Liver (tissue), 9 donors: ENCODE results near the gene FOXS1. TPM values are rescaled to one million over a fixed set of nuclear protein-coding genes. Genes with fewer than 3 reads are reported as not detected.

Experiments used
- DNase-seq: peaks from one replicate; pipeline ENCODE4 v3.0.0-alpha.2; 2017; ENCODE audit warnings: low spot score
- H3K27ac ChIP-seq, 2 donors: one replicate each; pipeline ENCODE4 v1.7.0; 2013; ENCODE audit warnings: inconsistent platforms in 2 of 2, low read length in 2 of 2, control low read depth in 1 of 2, low read depth in 1 of 2, mild to moderate bottlenecking in 1 of 2
- H3K27me3 ChIP-seq, 4 donors: one replicate each; pipeline versions ENCODE4 v1.6.1 to v1.7.0; 2013; ENCODE audit warnings: low read length in 3 of 4, inconsistent platforms in 1 of 4, mild to moderate bottlenecking in 1 of 4, moderate library complexity in 1 of 4; ENCODE audit not compliant: control insufficient read depth in 4 of 4, insufficient read depth in 4 of 4
- H3K36me3 ChIP-seq, 4 donors: one replicate each; pipeline versions ENCODE4 v1.6.1 to v1.7.0; 2013; ENCODE audit warnings: low read length in 3 of 4, mild to moderate bottlenecking in 3 of 4, low read depth in 1 of 4, moderate library complexity in 1 of 4; ENCODE audit not compliant: control insufficient read depth in 4 of 4, insufficient read depth in 3 of 4
- H3K4me1 ChIP-seq, 4 donors: one replicate each; pipeline versions ENCODE4 v1.6.1 to v1.7.0; 2013; ENCODE audit warnings: low read length in 3 of 4, mild to moderate bottlenecking in 3 of 4, moderate library complexity in 1 of 4; ENCODE audit not compliant: control insufficient read depth in 4 of 4, insufficient read depth in 4 of 4
- H3K4me3 ChIP-seq, 3 donors: one replicate each; pipeline versions ENCODE4 v1.6.1 to v1.7.0; 2013; ENCODE audit warnings: low read length in 3 of 3, control low read depth in 1 of 3, low read depth in 1 of 3, mild to moderate bottlenecking in 1 of 3
- H3K9ac ChIP-seq, 2 donors: one replicate each; pipeline ENCODE4 v1.7.0; 2013; ENCODE audit warnings: low read length in 2 of 2, mild to moderate bottlenecking in 2 of 2, moderate library complexity in 2 of 2, control low read depth in 1 of 2, low read depth in 1 of 2
- H3K9me3 ChIP-seq, 4 donors: one replicate each; pipeline versions ENCODE4 v1.6.1 to v1.7.0; 2013; ENCODE audit warnings: low read length in 3 of 4; ENCODE audit not compliant: control insufficient read depth in 4 of 4
- EGR1 ChIP-seq, 2 donors: IDR thresholded peaks; 2 replicates each; pipeline ENCODE4 v1.6.1; 2016 to 2018; ENCODE audit warnings: antibody characterized with exemption in 2 of 2, low read depth in 2 of 2
- FOXA1 ChIP-seq: IDR thresholded peaks from 2 replicates; pipeline ENCODE4 v1.6.1; 2016; ENCODE audit warnings: antibody characterized with exemption
- FOXA2 ChIP-seq: IDR thresholded peaks from 2 replicates; pipeline ENCODE4 v1.6.1; 2016; ENCODE audit warnings: antibody characterized with exemption
- GABPA ChIP-seq, 2 donors: IDR thresholded peaks in 1 of 2; conservative IDR thresholded peaks in 1 of 2; 2 replicates each; pipeline ENCODE4 v1.6.1; 2016; ENCODE audit warnings: antibody characterized with exemption in 2 of 2, mild to moderate bottlenecking in 1 of 2, moderate library complexity in 1 of 2
- HNF4A ChIP-seq, 2 donors: conservative IDR thresholded peaks; 2 replicates each; pipeline ENCODE4 v1.6.1; 2016; ENCODE audit warnings: antibody characterized with exemption in 2 of 2, mild to moderate bottlenecking in 2 of 2
- HNF4G ChIP-seq: IDR thresholded peaks from 2 replicates; pipeline ENCODE4 v1.6.1; 2016; ENCODE audit warnings: antibody characterized with exemption
- JUND ChIP-seq, 2 donors: IDR thresholded peaks; 2 replicates each; pipeline ENCODE4 v1.6.1; 2016; ENCODE audit warnings: antibody characterized with exemption in 2 of 2
- NR2F2 ChIP-seq: IDR thresholded peaks from 2 replicates; pipeline ENCODE4 v1.6.1; 2016; ENCODE audit warnings: antibody characterized with exemption
- RAD21 ChIP-seq, 2 donors: IDR thresholded peaks; 2 replicates each; pipeline ENCODE4 v1.6.1; 2016; ENCODE audit warnings: antibody characterized with exemption in 2 of 2, mild to moderate bottlenecking in 2 of 2
- RXRA ChIP-seq, 2 donors: IDR thresholded peaks; 2 replicates each; pipeline ENCODE4 v1.6.1; 2017 to 2018; ENCODE audit warnings: antibody characterized with exemption in 2 of 2, mild to moderate bottlenecking in 1 of 2
- SP1 ChIP-seq: IDR thresholded peaks from 2 replicates; pipeline ENCODE4 v1.6.1; 2018; ENCODE audit warnings: antibody characterized with exemption, mild to moderate bottlenecking
- TAF1 ChIP-seq: conservative IDR thresholded peaks from 2 replicates; pipeline ENCODE4 v1.6.1; 2016; ENCODE audit warnings: antibody characterized with exemption, mild to moderate bottlenecking
- YY1 ChIP-seq: IDR thresholded peaks from 2 replicates; pipeline ENCODE4 v1.6.1; 2016; ENCODE audit warnings: antibody characterized with exemption, mild to moderate bottlenecking
- WGBS: extraction: QIAGEN DNeasy Blood & Tissue Kit; methylation state at CpG from one replicate; pipeline ENCODE4 v1.1.7; 2013; 5-methylcytosine and 5-hydroxymethylcytosine counted together
- polyA plus RNA-seq, 2 donors: library from polyadenylated mRNA; stranded (reverse) in 1 of 2; unstranded in 1 of 2; fragments of 200-250 nt in 1 of 2; fragments of >200 nt in 1 of 2; fragmentation: Nextera tagmentation in 1 of 2; extraction: Ambion mirVana in 1 of 2; gene quantifications; one replicate each; pipeline versions ENCODE4 v1.2.1 to v1.2.3, GENCODE V29; 2013 to 2015
- total RNA-seq, 2 donors: library from RNA; depleted of rRNA; stranded (reverse); fragments of >200 nt; gene quantifications; one replicate each; pipeline ENCODE4 v1.2.3, GENCODE V29; 2014
- TF ChIP-seq, protein P1 (sequence below): IDR thresholded peaks from 2 replicates; pipeline ENCODE4 v1.6.1; 2016; ENCODE audit warnings: antibody characterized with exemption
- TF ChIP-seq, protein P2 (sequence below): fragments of 150-350 bp; IDR thresholded peaks from 2 replicates; pipeline ENCODE4 v1.5.1; 2017; ENCODE audit warnings: improper control_type of control experiment, low read depth, low read length; ENCODE audit not compliant: missing input control
- TF ChIP-seq, protein P3 (sequence below): IDR thresholded peaks from 2 replicates; pipeline ENCODE4 v1.6.1; 2016; ENCODE audit warnings: antibody characterized with exemption
- TF ChIP-seq, protein P4 (sequence below): IDR thresholded peaks from 2 replicates; pipeline ENCODE4 v1.6.1; 2016; ENCODE audit warnings: antibody characterized with exemption
- TF ChIP-seq, protein P5 (sequence below): IDR thresholded peaks from 2 replicates; pipeline ENCODE4 v1.6.1; 2016; ENCODE audit warnings: antibody characterized with exemption, mild to moderate bottlenecking
- donor health status: healthy.
- donor health status: healthy.
- donor health status: healthy.
- donor health status: healthy.
- donor health status: healthy.

Gene FOXS1
- total and polyA plus RNA-seq, 4 donors, result 0.21 to 0.51 (median 0.28) TPM

DNA sequence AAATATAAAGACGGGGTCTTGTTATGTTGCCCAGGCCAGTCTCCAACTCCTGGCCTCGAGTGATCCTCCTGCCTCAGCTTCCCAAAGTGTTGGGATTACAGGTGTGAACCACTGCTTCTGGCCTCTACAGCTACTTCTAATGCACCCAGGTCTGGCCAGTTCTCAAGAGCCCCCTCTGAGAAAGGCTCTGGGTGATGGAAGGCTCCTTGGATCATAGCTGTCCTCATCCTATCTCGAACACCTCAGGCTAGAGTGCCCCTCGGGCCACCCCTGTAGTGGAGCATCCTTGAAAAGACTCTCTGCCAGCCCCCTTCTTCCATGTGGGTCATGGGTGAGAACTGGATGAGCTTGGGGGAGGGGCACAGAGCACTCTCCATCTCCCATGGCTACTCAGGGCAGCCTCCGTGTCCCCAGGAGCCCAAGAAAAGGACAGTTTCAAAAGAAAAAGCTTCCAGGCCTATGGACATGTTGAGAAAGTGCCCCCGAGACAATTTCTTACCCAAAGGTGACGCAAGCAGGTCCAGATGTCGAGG lies 27.0 kb downstream of the FOXS1 start:
- no peaks in the 10 kb centered on the region for H3K27me3 ChIP-seq
- H3K4me3 ChIP-seq, result no peak overlapping the region
- WGBS, result 92% methylated on average over 8 of the region's 8 CpGs
- DNase-seq, result no peak
- H3K36me3 ChIP-seq, result no peaks in the 10 kb centered on the region
- TF ChIP-seq RAD21 (IDR thresholded peaks at IDR 0.05) (no peak), FOXA1 (no peak), TAF1 (no peak), NR2F2 (no peak), HNF4G (no peak), YY1 (no peak), RXRA (IDR thresholded peaks at IDR 0.05) (no peak), HNF4A (conservative IDR thresholded peaks at IDR 0.05) (no peak), SP1 (no peak), EGR1 (IDR thresholded peaks at IDR 0.05; ENCODE audit: low read depth in 2 of 2) (no peak), GABPA (IDR thresholded peaks at IDR 0.05 in 1 of 2, conservative IDR thresholded peaks at IDR 0.05 in 1 of 2) (no peak), JUND (IDR thresholded peaks at IDR 0.05) (no peak), FOXA2 (no peak)
- TF ChIP-seq, protein P1, sequence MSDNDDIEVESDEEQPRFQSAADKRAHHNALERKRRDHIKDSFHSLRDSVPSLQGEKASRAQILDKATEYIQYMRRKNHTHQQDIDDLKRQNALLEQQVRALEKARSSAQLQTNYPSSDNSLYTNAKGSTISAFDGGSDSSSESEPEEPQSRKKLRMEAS, result no peak
- TF ChIP-seq, protein P2, sequence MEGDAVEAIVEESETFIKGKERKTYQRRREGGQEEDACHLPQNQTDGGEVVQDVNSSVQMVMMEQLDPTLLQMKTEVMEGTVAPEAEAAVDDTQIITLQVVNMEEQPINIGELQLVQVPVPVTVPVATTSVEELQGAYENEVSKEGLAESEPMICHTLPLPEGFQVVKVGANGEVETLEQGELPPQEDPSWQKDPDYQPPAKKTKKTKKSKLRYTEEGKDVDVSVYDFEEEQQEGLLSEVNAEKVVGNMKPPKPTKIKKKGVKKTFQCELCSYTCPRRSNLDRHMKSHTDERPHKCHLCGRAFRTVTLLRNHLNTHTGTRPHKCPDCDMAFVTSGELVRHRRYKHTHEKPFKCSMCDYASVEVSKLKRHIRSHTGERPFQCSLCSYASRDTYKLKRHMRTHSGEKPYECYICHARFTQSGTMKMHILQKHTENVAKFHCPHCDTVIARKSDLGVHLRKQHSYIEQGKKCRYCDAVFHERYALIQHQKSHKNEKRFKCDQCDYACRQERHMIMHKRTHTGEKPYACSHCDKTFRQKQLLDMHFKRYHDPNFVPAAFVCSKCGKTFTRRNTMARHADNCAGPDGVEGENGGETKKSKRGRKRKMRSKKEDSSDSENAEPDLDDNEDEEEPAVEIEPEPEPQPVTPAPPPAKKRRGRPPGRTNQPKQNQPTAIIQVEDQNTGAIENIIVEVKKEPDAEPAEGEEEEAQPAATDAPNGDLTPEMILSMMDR, result no peak
- TF ChIP-seq, protein P3, sequence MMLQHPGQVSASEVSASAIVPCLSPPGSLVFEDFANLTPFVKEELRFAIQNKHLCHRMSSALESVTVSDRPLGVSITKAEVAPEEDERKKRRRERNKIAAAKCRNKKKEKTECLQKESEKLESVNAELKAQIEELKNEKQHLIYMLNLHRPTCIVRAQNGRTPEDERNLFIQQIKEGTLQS, result no peak
- TF ChIP-seq, protein P4, sequence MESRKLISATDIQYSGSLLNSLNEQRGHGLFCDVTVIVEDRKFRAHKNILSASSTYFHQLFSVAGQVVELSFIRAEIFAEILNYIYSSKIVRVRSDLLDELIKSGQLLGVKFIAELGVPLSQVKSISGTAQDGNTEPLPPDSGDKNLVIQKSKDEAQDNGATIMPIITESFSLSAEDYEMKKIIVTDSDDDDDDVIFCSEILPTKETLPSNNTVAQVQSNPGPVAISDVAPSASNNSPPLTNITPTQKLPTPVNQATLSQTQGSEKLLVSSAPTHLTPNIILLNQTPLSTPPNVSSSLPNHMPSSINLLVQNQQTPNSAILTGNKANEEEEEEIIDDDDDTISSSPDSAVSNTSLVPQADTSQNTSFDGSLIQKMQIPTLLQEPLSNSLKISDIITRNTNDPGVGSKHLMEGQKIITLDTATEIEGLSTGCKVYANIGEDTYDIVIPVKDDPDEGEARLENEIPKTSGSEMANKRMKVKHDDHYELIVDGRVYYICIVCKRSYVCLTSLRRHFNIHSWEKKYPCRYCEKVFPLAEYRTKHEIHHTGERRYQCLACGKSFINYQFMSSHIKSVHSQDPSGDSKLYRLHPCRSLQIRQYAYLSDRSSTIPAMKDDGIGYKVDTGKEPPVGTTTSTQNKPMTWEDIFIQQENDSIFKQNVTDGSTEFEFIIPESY, result no peak
- TF ChIP-seq, protein P5, sequence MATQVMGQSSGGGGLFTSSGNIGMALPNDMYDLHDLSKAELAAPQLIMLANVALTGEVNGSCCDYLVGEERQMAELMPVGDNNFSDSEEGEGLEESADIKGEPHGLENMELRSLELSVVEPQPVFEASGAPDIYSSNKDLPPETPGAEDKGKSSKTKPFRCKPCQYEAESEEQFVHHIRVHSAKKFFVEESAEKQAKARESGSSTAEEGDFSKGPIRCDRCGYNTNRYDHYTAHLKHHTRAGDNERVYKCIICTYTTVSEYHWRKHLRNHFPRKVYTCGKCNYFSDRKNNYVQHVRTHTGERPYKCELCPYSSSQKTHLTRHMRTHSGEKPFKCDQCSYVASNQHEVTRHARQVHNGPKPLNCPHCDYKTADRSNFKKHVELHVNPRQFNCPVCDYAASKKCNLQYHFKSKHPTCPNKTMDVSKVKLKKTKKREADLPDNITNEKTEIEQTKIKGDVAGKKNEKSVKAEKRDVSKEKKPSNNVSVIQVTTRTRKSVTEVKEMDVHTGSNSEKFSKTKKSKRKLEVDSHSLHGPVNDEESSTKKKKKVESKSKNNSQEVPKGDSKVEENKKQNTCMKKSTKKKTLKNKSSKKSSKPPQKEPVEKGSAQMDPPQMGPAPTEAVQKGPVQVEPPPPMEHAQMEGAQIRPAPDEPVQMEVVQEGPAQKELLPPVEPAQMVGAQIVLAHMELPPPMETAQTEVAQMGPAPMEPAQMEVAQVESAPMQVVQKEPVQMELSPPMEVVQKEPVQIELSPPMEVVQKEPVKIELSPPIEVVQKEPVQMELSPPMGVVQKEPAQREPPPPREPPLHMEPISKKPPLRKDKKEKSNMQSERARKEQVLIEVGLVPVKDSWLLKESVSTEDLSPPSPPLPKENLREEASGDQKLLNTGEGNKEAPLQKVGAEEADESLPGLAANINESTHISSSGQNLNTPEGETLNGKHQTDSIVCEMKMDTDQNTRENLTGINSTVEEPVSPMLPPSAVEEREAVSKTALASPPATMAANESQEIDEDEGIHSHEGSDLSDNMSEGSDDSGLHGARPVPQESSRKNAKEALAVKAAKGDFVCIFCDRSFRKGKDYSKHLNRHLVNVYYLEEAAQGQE, result no peak
- H3K9ac ChIP-seq, result no peak overlapping the region
- peaks cover 0 to 10% (median 2%) of the 10 kb centered on the region in 4 donors for H3K4me1 ChIP-seq
- H3K27ac ChIP-seq, result no peak overlapping the region
- H3K9me3 ChIP-seq, result no peaks in the 10 kb centered on the region
